Measurements from ENCODE around the gene TSPAN9.

- TF ChIP-seq GATA2 (IDR thresholded peaks at IDR 0.05; ENCODE audit: low read depth, low read length) (no peak), GATA3 (IDR thresholded peaks at IDR 0.05; ENCODE audit: low read depth, low read length) (no peak)
Measured at GRCh38 chr12:3203713-3204112, 126.5 kb downstream of the TSPAN9 start.

Data from SH-SY5Y (cell line).